ENCODE data around the gene RPP25.

RPP25 gene

DNA sequence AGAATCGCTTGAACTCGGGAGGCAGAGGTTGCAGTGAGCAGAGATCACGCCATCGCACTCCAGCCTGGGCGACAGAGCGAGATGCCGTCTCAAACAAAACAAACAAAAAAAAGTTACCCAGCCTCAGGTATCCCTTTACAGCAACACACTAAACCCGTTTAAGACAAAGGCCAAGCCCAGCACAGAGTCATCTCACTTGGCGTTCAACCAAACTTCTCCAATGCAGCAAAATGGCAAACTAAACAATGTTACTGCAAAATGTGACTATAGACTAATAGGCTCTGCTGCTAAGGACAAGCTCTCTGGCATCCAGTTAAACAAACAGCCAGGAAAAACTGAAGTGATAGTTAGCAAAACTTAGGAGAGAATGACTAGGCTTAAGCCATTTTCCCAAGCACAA is 43.5 kb downstream of the RPP25 start:
- no peak for DNase-seq

DNA sequence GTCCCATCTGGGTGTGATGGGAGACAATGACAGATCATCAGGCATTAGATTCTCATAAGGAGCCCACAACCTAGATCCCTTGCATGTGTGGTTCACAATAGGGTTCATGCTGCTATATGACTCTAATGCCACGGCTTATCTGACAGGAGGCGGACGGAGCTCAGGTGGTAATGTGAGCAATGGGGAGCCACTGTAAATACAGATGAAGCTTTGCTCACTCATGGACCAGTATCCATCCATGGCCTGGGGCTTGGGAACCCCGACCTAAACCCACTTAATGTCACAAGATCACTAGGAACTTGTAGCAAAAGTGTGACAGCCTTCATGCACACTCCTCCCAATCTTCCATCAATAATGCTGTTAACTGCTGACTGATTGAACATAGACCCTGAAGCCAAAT is 47.9 kb downstream of the RPP25 start:
- DNase-seq: no peak

DNA sequence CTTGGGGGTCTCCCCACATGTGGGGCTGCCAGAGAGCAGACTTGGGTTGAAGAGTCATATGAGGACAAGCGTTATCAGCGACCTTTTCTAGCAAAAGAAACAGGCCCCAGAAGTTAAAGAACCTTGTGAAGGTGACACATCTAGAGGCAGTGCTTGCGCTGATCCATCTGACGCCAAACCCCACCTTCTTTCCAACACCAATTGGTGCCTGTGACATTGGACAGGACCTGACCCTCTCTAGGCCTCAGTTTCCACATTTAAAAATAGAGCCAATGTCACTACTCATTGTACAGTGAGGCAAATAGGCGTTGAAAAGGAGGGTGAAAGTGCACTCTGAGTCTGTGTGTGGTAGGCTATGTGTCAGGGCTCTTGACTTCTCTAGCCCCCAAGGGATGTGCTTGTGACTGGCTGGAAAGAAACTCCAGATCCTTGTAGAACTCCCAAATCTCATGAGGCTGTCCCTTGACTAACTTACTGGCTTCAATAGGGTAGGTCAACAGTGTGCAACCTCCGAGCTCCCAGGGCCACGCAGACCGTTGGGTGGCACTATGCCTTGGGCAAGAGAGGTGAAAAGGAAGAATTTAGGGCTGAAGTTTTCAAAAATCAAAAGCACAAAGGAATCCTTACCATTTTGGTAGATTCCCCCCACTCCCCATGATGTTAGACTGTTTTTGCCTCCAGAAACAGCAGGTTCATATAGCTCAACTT is 49.3 kb downstream of the RPP25 start:
- DNase-seq: no peak

GRCh38 chr15:74906450-74907162 is 50.0 kb downstream of the RPP25 start, which contains the start of gene FAM219B:
Gene FAM219B, minus strand, starts transcription at chr15:74906851. Its CDS starts 51 bp downstream, at chr15:74906800.
- peak; percentile 54 for DNase-seq

DNA sequence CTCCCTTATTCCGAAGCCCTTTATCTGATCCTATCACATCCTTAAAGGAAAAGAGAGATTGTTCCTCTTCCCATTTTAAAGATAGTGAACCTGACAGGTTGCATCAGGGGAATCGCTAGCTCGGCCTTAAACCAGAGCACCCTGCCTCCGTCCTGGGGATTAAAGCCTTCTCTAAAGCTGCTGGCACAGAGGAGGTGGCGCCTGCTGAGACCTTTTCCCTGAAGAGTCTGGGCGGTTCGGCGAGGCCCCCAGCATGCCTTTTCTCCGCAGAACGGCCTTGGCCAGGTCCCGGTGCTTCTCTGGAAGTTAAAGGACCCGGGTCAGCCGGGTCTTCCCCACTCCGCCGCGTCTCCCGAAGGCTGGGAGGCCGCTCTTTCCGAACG is 50.5 kb downstream of the RPP25 start:
- DNase-seq: no peak
